Stimulated activated CD4-positive, alpha-beta T cell treated with anti-CD3 and anti-CD28 coated beads, TNF-alpha, amount 100 ng/mL, for 4 hours (primary cell): ENCODE measurements around the gene HOMER3.

Source experiments
- DNase-seq, 3 experiments: peaks; one replicate each; pipeline ENCODE4 v3.0.0-alpha.2; 2020; ENCODE audit warnings: low read depth in 3 of 3

HOMER3 gene

DNA sequence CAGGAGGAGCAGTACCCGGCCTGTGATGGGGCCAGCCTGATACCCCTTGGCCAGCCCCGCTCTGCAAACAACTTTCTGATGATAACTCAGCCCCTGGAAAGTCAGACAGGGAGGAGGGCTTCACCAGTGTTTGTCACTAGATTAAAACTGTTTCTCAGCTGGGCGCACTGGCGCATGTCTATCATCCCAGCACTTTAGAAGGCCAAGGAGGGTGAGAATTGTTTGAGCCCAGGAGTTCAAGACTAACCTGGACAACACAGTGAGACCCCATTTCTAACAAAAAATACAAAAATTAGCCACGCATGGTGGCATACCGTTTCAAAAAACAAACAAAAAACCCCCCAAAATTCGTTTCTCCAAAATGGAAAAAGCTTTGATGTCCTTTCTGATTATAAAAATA is 39.5 kb downstream of the HOMER3 start:
- DNase-seq = no peak

DNA sequence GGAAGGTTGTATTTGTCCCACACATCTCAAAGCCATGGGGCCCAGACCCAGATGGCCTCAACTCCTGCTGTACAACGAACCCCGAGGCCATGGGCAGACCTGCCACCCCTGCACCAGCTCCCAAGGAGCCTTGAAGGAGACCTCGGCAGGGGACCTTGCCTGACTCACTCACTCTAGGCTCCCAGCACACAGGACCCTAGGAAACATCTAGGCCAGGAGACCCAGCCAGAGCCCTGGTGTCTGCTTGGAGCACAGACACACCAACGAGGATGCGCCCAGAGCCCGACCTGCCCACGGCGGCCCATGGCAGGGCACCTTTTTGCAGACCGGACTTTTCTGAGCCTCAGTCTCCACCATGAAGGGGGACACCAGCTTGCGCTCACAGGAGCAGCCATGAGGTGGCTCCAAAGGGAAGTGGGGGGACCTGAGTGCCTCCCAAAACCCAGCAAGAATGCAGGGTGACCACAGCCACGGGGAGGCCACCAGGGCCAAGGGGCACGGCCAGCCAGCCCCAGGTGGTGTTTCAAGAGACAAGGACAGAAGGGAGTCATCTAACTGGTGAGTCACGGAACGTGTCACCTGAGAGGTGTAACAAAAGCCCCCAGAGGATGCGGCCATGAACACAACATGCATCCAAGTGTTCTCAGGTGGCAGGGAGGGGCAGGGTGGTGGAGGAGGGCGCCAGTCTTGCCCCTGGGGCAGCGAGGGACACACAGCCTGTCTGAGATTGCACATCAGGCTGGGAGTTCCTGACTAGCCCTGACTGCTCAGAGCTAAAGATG is 40.1 kb downstream of the HOMER3 start:
- no peak for DNase-seq

DNA sequence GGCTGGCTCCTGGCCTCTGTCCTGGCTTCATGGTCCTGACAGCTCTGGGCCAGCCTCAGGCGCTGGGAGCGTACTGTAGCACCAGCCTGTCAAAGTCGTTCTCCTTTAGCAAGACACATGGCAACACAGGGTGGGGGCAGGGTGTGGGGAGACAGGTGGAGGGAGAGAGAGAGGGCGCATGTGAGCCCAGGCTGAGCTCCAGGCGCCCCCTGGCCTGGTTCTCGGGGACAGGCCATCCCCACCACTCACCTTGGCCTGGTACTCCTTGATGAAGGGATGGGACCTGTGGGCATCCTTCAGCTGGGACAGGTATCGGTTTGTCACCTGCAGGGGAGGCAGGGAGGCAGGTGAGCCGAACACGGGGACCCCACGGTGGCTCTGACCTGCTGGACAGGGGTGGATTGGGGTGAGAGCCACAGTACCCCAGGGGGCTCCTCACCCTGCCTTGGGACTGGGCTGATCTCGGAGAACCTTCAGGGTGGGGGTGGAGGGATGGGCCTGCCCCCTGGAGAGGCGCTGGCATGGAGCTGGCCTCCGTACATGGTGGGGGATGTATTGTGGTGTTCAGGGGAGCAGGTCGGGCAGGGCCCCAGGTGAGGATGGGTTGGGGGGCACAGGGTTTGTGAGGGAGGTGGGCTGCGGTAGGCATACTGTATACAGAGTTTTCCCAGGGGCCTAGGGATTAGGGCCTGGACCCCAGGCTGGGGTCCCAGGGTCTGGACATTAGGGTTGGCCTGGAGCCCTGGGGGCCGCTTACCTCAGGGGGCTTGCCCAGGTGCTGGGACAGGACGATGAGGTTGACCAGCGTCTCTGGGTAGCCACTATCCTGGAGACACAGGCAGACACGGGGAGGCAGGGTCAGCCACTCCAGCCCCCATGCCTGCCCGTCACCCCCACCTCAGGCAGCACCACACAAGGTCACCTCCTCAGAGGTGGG is 41.1 kb downstream of the HOMER3 start:
- no peak for DNase-seq

DNA sequence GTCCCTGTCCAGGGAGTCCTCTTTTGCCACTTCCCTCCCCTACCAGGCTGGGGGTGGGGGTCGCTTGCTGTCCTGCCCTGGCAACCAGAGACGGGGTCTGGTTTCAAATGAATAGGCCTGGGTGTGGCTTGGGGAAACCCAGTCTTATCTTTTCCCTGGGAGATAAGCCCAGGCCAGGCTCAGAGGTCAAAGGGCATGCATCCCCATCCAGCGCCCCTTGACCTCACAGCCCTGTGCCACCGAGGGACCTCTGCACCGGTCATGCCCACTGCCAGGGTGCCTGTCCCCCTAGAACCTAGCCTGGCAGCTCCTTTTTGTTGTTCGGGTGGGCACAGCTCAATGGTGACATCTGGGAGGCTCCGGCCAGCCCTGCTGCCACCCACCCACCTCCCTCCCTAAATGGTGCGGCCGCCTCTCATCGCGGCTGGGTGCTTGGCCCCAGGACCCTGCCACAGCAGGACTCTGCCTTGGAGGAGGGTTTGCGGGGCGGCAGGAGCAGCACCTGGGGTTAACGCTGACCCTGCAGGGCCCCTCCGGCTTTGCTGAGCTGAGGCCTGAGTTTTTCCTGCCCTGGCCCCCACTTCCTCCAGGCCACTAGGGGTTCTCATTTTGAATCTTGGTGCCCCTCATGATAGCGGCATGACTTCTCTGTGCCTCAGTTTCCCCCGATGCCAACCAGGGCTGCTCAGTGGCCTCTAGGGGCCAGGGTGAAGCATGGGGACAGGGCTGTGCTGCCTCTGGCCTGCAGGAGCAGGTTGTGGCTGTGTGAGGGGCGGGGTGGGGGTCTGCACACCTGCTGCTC is 42.2 kb downstream of the HOMER3 start:
- no peak for DNase-seq

DNA sequence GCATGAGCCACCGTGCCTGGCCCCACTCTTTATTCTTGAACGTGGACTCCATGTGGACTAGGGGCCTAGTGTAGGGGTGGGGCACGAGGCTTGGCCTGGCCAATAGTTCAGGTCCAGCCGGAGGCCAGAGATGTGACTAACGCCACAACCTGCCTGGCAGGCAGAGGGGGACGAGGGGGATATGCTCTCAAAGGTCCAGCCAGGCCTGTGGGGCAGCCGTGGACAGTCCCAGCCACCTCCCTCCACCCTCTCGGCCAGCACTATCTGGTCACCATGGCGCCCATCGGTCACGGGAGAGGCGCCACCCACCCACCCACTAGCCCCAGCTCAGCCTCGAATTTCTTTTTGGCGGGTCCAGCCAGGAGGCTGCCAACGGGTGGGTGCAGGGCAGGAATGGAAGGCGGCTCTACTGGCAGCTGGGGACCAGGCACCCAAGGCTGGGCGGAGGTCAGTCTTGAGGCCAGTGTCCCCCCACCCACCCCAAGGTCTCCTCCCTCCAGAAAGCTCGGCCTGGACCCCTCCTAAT is 42.9 kb downstream of the HOMER3 start:
- no peak for DNase-seq

DNA sequence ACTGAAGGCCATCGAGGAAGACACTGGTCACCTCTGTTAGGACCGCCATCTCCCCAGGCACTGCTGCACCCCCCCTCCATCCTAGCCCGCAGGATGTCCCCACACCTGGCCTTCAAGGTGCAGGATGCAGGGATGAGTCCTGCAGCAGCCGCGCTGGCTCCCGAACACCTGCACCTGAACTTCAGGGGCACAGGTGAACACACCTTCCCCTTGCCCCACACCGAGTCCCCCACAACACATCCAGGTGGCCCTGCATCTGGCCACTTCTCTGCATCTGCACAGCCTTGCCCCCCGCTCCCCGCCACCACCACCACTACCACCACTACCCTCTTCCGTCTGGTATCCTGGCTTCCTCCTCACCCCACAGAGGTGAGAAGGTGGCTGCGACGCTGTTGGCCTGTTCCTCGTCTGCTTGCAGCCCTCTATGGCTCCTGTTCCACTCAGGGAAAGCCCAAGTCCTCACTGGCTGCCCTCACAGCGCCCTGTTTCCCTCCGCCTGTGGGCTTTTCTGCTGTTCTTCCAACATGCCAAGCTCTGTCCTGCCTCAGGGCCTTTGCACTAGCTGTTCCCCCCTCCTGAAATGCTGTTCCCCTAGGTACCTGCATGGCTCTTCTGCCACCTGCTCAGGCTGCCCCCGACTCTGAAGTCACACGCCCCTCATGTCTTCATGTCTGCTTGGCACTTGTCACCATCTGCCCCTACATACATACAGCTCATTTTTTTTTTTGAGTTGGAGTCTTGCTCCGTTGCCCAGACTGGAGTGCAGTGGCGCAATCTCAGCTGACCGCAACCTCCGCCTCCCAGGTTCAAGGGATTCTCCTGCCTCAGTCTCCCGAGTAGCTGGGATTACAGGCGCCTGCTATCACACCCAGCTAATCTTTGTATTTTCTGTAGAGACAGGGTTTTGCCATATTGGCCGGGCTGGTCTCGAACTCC is 43.7 kb downstream of the HOMER3 start:
- no peak for DNase-seq

DNA sequence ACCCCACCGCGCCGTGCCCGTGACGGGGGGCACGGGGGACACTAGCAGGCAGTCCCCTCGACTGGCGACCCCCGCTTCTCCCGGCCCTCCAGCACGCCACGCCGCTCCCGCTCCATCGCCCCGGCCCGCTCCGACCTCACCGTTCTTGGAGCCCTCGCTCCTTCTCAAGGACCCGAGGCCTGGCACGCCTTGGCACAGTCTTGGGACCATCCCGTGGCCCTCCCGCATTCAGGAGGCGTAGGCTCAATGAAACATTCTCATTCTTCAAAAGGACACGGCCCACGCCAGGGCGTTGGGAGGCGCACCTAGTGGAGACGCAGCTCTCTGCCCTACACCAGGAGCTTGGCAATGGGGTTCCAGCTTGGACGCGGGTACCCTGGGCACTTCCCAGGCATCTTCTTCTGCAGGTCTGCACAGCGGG is 44.6 kb downstream of the HOMER3 start:
- DNase-seq = no peak

DNA sequence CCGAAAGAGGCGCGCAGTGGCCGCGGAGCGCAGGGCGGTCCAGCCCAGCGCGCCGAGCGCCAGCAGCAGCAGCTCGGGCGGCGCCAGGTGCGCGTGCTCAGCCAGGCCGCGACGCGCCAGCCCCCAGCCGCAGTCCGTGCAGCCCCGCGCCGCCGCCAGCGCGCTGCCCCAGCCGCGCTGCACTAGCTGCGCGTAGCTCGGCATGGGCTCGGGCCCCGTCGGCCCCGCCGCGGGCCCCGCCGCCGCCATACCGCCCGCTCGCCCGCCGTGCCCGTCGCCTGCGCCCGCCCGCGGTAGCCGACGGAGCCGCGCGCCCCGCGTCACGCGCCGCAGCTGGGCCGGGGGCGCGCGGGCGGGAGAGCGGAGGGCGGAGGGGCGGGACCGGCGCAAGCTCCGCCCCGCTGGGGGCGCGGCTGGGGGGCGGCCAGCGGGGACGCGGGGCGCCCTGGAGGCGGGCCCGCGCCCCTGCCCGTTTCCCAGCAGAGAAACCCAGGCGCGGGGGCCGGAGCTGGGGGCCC is 45.1 kb downstream of the HOMER3 start, which contains the start of gene CERS1:
Gene CERS1, minus strand, starts transcription at position 335 of the 518 bp plus-strand sequence. Its CDS starts 86 bp downstream, at position 249.
- no peak for DNase-seq

DNA sequence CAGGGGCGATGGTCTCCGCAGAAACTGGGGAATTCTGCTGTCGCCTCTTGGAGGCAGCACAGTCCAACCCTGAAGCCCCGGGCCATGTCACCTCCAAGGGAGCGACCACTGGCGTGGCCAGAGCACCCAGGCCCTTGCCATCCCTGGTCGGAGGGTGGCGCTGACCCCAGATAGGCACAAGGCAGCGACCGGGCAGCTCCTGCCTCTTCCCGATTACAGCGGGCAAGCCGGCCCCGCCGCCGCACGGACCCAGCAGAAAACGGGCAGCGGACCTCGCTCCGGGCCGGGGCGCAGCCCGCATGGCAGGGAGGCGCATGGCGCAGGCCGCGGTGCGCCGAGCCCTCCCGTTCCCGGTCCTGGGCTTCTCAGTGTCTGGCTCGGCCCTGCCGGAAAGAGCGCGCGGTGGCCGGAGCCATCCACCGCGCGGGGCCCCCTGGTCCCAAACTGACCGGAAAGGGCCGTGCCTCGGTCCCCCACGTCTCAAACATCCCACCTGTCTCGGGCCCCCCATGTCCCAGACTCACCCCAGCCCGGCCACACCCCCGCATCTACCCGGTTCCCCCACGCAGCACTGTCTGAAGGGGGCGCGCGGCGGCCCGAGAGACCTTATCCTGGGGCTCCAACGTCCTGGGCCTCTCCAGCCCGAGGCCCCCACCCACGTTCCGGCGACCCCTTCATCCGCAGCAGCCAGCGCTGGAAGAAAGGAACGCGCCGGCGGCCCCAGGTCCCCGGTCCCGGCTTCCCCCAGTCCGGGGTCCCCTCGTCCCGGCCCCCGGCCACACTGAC is 45.8 kb downstream of the HOMER3 start:
- DNase-seq = no peak

DNA sequence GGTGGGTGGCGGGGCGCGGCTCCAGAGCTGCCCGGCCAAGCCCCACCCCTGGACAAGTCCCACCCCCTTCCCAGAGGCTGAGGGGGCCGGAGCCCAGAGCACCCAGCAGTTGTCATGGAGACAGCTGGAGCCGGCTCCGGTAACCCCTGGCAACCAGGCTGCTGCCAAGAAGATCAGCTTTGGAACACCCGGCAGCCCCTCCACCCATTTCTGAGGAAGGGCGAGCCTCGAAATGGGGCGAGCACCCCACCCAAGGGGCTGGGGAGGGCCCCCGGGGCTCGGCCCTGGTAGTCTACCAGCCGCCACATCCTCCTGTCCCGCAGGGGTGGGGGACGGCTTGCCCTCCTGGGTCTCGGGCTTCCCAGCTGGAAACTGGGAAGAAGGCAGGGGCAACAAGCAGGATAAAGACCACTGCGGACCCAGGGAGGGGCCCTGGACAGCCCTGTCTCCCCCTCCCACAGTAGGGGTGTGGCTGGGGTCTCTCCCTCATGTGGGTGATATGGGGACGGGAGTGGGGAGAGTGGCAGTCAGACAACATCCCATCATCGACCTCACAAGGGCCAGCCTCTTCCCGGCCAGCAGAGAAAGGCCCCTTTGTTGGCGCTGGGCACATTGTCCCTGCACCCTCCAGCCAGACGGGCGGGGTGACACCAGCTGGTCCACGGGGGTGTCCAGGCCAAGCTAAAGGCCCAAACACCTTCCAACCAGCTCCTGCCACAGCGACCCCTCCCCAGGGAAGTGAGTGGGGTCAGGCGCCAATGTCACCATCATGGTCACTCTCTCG is 46.6 kb downstream of the HOMER3 start:
- no peak for DNase-seq

DNA sequence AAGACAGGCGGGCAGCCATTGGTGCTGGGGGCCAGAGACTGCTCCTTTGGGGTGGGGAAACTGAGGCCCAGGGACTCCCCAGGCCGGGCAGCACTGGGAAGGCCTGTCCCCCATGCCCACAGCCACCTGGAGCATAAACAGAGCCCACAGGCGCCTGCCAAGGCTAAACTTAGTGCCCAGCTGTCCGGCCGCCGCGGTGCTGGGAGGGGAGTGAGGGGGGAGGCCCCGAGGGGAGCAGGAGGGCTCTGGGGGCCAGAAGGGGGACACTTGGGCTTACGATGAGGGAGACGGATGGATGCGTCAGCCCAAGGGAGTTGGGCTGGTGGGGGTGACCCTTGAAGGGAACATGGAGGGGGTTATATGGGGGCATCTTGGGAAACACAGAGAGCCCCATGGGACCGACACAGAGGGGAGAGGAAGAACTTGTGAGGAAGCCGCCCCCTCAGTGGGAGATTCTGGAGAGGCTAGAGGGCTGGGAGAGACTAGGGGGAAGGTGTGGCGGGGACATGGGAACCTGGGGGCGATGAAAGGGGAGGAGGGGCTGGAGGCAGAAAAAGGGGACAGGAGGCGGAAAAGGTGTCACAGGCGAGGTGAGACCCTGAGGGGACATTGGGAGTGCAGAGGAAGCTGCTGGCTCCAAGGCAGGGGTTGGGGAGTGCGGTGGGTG is 47.3 kb downstream of the HOMER3 start:
- no peak for DNase-seq

DNA sequence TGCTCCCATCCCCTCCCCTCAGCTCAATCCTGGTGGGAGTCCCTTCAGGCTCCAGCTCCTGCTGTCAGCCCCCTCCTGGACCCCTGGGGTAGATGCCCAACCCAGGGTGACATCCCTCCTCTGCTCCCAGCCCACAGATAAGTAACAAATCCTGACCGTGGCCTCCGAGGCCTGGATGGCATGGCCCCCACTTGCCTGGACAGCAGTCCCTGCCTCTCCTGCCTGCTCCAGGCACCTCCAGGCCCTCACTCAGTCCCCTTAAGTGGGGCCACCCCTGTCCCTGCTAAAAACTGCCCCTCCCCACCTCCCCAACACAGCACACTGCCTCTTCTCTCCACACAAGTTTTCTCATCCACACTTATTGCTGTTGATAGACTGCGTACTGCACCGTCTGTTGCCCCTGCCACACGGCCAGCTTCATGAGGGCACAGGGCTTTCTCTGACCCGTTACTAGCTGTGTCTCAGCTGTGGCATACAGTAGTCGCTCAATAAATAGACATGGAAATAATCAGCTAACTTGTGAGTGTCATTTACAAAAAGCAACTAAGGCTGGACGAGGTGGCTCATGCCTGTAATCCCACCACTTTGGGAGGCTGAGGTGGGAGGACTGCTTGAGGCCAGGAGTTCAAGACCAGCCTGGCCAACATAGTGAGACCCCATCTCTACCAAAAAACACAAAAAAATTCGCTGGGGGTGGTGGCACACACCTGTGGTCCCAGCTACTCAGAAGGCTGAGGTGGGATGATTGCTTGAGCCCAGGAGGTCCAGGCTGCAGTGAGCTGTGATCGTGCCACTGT is 50.9 kb downstream of the HOMER3 start:
- DNase-seq = no peak

DNA sequence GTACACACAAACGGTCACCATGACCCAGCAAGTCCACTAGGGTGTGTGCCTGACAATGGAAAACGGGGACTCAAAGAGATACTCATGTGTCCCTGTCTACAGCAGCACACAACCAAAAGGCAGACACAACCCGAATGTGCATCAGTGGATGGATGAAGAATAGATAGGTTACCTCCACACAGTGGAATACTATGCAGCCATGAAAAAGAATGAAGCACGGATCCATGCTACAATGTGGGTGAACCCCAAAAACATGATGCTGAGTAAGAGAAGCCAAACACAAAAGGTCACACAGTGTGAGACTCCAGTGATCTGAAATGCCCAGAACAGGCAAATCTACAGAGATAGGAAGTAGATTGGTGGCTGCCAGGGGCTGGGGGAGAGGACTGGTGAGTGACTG is 54.0 kb downstream of the HOMER3 start:
- DNase-seq = no peak

DNA sequence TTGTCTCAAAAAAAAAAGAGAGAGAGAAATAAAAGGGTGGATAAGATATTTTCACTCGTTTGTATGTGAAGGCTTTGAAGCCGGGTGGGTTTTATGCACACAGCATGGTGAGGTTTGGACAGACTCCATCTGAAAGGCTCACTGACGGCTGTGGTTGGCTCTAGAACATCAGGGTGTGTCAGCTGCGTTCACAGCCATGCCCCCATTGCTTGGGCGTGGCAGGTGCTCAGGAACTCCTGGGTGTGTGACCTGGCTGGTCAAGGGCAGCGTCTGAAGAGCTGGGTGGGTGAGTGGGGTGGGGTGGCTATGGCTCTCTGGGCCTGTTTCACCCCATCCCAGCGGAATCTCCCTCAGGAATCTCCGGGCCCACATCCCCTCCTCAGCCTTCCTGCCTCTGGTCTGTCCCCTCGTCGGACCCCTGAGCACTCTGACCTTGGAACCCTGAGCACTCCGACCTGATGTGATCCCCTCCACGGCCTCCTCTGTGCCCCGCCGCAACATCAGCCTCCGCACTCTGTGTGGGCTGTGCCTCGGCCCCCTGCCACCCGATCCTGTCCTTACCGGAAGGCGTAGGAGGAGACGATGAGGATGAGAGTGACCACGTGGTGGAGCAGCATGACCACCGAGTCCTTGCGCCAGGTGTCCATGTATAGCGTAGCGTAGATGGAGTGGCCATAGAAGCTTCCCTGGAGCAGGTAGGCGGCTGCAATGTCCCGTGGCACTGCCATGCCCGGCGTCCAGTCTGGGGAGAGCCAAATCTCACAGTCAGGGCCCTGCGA is 57.3 kb downstream of the HOMER3 start:
- no peak for DNase-seq

DNA sequence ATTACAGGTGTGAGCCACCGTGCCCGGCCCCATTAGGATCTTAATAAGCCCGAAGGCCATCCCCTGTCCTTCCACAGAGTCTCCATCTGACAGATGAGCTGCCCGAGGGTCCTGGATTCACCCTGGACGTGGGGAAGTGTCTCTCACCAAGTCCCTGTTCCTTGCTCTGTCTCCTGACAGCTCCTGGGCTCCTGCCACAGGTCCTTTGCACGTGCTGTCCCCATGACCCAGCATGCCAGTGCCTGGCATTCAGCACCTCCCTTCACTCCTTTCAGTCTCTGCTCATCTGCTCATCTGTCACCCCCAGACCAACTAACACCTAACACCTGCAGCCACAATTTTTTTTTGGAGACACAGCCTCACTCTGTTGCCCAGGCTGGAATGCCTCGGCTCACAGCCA is 59.5 kb downstream of the HOMER3 start:
- no peak for DNase-seq

DNA sequence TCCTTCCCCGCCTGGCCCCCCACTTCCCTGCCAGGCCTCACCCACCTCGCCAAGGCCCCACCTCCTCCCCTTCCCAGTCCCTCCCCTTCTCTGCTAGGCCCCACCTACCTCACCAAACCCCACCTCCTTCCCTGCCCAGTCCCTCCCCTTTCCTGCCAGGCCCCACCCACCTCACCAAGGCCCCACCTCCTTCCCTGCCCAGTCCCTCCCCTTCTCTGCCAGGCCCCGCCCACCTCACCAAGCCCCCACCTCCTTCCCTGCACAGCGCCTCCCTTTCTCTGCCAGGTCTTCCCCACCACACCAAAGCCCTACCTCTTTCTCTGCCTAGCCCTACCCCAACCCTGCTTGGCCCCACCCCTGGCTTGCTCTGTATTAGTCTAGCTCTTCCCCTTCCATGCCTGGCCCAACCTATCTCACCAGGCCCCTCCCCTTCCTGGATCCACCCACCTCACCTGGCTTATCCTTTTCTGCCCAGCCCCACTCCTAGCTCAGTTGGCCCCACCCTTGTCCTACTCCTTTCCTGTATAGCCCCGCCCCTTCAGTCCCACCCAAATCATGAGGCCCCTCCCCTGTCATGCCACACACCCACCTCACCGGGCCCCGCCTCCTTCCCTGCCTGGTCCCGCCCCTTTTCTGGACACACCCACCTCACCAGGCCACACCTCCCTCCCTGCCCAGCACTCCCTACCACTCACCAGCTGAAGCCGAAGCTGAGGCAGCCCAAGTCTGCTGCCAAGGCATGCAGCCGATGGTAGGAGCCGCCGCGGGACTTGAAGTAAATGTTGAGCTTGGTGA is 61.2 kb downstream of the HOMER3 start:
- DNase-seq = no peak
